Ovary (tissue), 3 donors: ENCODE data around the gene TMA7B.

Experiments used
- CTCF ChIP-seq, 3 donors: fragments of 450-650 bp in 2 of 3; fragments of 200-600 bp in 1 of 3; IDR thresholded peaks; one replicate each; pipeline versions ENCODE4 v1.5.1 to v1.8.0; 2016 to 2022; ENCODE audit warnings: antibody characterized with exemption in 3 of 3, mild to moderate bottlenecking in 1 of 3
- POLR2A ChIP-seq: fragments of 450-650 bp; IDR thresholded peaks from one replicate; pipeline ENCODE4 v1.6.1; 2017; ENCODE audit warnings: antibody characterized with exemption, mild to moderate bottlenecking, moderate library complexity
- donor health status: DM: no; HTN: no; CAD: no.

DNA sequence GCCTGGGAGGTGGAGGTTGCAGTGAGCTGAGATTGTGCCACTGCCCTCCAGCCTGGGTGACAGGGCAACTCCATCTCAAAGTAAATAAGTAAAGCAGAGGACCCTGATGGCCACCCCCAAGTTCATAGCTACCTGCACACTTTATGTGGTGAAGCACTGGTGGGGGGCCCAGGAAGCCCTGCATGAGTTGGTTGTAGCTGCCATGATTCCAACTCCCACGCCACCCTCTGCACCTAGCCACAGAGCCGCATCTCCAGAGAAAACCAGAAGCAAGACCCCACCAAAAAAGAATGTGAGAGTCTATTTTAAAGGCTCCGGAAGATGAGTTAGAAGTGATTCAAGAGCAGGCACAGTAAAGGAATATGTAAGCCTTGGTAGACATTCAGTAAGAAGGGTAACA lies 20.4 kb upstream of the TMA7B start:
- TF ChIP-seq POLR2A = no peak
- no peak for TF ChIP-seq CTCF (IDR thresholded peaks at IDR 0.05)
